ENCODE measurements around the gene WSCD2. TPM values are rescaled to one million over a fixed set of nuclear protein-coding genes. Genes with fewer than 3 reads are reported as not detected.

Gene WSCD2
- total RNA-seq (2014; rRNA removed; shearing (Covaris generic)), result 2.7 and 3.2 TPM in 2 replicates

DNA sequence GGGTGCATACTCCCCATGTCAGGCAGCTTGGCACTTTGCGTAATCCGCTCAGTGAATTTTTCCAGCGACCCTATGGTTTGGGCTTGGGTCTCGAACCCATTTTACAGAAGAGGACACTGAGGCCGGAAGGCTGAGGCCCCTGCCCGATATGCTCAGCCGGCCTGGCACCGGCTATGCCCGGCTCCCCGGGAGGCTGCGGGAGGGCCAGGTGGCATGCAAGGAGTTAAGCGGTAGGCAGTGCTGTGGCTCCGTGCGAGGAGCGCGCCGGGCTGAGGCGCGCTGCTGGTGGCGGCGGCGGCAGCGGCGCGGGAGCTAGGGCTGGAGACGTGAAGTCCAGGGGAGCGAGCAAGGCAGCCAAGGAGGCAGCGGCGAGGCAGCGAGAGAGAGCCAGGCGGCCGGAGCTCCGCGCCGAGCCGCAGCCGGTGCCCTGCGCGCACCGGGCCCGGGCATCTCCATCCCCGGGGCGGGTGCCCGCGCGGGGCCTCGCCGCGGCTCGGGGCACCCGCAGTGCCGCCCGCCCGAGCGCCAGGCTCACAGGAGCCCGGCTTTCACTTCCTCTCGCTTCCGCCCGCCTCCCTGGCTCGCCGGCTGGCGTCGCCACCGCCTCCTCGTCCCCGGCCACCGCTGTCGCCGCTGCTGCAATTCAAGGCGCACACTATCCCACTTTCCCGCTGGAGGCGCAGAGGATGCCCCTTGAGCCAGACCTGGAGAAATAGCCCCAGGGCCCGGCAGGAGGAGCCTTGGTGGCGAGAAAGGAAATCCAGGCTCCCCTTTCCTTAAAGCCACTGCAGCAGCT lies at the start of gene WSCD2:
WSCD2 (plus strand) TSS at position 272 of the 796 bp plus-strand sequence. CDS start 66,545 bp downstream, outside the sequence.
- DNase-seq (ENCODE audit: low spot score), result peak; percentile 76

DNA sequence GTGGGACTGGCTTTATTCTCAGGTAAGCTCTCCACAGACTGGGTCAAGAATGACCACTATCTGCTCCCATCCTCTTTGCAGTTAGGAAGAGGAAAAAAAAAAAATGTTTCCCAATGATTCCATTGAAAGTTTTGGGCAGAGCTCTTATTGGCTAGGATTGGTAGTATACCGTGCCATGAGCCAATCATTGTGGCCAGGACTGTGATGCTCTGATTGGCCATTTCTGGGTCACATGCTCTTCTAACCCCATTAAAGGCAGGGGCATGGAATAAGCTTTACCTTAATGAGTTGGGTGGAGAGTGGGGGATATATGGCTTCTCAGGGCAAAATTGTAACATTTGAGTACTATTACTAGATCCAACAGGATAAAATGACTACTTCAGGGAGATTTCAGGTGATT lies 49.4 kb upstream of the WSCD2 start:
- DNase-seq (ENCODE audit: low spot score), result no peak

DNA sequence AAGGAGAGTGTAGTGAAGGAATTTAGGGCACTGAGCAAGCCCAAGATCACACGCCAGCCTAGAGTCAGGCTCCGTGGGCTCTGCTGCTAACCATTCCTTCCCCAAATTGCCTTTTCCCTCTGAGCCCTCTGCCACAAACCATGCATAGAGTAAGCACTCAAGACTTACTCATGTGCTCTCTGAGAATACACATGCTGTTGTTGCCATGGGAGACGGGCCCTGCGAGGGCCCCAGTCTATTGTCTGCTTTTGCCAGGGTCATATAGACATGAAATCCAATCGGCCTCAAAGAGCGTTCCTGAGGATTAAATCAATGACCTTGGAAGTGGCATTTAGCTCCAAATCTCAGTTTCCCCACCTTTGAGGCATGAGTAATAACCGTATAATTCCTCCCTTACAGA lies 48.7 kb upstream of the WSCD2 start:
- DNase-seq (ENCODE audit: low spot score), result no peak

DNA sequence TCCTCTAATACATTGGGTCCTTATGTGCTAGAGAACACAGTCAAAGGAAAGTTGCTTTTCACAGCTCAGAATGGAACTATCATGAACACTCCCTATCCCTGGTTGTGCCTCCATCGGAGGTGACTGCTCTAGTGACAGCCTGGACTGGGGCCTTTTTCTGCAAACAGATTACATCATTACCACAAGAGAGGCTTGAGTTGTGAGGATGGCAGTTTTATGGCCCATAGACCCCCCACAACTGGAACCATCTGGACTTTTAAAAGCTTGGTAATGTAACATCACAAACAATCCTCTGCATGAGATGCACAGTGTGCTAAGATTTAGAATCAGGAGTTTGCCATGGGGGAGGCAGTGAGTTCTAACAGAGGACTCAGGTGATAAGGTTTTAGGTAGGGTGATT lies 46.6 kb upstream of the WSCD2 start:
- no peak for DNase-seq (ENCODE audit: low spot score)

DNA sequence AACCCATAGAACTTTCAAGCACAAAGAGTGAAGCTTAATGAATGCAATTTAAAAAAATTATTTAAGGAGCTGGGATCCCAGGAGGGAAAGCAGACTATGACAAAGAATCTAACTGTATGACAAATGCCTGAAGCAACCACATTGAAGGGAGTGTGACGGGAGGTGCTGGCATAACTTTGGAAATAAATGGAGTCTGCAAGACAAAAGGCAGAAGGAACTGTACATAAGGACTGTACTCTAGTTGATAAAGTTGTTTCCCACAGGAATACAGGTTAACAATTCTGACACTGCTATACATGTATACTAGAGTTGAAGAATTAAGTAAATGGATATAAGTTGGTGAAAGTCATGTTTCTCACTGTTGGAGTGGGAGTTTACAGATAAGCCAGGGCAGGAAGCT lies 41.2 kb upstream of the WSCD2 start:
- no peak for DNase-seq (ENCODE audit: low spot score)

DNA sequence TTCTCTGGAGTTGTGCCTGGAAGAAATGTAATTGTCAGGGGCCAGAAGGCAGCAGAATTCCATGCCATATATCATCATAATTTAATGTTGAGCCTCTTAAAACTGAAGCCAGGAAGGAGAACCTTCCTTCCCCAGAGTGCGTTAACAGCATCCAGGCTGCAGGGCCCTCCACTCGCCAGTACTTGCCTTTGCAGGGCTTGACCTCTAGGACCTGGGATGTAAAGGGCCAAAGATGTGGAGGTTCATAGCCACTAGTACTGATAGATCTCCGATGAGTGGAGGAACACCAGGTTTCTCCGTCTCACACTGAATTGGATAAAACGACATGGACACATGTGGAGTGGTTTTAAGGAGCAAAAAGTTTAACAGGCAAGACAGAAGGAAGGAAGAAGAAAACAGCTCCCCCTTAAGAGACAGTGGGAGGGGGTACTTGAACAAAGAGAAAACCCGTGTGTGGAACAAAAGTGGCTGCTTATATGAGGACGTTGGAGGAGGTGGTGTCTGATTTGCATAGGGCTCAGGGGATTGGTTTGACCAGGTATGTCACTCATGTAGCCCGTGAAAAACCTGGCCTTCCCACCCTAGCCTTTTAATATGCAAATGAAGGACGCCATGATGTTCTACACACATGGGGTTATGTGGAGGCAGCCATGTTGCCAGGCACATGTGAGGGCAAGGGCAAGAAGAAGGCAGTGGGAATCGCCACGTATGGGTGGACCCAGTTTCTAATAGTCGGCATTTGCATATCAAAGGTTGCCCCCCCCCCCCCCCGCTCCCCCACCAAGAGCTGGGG lies 38.8 kb upstream of the WSCD2 start:
- DNase-seq (ENCODE audit: low spot score), result no peak

DNA sequence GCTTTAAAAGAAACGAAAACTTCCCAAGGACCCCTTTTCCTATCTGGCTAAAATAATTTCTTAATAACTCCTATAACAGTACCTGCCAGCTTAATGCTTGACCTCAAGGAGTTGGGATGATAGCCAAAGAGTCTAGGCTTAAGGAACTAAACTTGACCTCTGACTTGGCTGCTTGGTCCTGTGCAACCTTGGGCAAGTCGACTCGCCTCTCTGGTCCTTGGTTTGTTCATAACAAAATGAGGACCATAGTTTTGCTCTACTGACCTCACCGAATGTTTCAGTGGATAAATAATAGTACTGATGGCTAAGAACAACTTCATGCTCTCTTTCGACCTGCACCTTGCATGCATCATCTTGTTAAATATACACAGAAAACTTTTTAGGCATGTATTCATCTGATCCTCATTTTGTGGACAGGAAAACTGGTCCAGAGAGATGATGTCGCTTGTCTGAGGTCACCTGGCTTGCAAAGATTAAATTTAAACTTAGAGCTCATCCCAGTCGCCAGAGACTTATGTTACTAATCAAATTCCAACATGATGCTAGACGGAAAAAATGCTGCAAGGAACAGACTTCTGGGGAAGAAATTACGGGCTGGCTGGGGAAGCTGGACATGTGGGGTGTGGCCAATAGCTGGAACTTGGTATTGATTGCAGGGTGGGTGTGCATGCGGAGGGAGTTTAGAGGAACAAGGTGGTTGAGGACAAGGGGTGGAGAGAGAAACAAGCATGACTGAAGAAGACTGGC lies 38.0 kb upstream of the WSCD2 start:
- DNase-seq (ENCODE audit: low spot score), result no peak

DNA sequence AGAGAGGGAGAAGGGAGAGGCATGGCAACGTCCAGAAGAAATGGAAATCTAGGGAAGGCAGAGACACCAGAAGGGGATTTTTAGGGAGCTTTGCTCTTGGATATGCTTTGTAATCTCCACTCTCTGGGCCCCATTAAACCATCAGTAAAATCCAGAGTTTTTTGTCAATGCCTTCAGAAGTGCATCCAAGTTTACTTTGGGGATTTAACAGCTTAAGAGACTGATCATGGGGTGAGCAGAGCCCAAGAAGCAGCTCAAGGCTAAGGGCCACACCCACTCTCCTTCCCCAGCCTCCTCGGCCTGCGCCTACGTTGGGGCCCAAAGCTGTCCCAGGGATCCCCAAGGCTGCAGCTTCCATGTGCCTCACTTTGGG lies 37.4 kb upstream of the WSCD2 start:
- no peak for DNase-seq (ENCODE audit: low spot score)

DNA sequence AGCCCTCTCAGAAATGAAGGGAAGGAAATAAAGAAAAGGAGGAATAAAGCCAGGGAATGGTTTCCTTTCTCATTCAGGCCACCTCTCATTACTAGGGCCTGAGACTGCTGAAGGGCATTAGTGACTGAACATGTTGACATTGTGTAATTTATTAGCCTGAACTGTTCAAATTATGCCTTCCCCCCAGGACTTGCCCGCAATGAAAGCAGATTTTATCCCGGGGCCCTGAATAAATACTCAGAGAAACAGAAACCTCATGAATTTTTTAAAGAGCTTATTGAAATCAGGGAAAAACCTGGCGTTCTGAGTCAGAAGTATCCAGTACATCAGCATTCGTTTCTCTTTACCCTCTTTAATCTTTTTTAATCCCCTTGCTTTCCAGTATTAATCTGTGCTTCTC lies 35.9 kb upstream of the WSCD2 start:
- DNase-seq (ENCODE audit: low spot score), result no peak

DNA sequence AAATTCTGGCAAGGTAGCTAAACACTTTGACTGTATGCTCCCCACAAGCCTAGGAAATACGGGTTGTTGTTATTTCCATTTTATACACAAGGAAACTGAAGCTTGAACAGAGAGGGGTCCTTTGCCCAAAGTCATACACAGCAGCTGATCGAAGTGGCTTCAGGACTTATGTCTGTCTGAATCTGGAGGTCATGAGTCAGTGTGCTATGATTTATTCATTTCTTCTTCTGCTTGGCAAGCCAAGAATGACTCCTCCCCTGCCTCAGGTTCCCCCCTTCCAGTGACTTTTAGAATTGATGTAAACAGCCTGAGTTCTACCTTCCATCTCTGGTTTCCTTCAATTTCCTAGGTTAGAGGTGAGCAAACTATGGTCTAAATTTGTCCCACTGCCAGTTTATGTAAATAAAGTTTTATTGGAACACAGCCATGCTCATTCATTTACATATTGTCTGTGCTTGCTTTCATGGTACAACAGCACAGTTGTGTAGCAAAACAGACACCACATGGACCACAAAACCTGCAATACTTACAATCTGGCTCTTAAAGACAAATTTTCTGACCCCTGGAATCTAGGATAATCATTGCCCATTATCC lies 34.9 kb upstream of the WSCD2 start:
- no peak for DNase-seq (ENCODE audit: low spot score)

DNA sequence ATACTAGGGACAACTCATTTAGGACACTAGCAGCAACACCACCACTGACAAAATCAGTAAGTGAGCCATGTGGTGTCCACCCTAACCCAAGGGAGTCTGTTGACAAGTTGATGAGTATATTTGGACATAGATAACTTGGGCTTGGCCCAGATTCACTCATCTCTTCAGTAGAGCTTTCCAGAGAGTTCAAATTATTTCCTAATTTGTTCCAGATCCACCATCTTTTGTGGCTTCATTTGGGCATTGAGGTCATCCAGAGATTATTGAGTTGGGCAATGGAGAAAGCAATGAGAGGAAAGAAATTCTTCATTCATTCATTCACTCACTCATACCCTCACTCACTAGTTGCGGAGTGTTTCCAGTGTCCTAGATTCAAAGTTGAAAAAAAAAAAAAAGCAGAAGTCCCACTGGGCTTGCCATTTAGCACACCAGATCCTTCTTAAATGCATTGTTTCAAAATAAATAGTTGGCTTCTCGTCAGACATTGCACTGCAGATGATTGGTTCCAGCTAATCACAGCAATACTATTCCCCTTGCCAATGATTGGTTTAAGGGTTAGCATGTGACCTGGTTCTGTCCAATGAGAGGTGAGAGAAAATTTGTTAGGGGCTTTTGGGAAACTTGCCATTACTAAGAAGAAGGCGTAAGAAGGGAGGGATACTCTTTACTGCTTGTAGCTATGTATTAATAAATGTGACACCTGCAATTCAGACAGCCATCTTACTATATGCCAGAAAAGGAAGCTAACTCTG lies 31.8 kb upstream of the WSCD2 start:
- no peak for DNase-seq (ENCODE audit: low spot score)

DNA sequence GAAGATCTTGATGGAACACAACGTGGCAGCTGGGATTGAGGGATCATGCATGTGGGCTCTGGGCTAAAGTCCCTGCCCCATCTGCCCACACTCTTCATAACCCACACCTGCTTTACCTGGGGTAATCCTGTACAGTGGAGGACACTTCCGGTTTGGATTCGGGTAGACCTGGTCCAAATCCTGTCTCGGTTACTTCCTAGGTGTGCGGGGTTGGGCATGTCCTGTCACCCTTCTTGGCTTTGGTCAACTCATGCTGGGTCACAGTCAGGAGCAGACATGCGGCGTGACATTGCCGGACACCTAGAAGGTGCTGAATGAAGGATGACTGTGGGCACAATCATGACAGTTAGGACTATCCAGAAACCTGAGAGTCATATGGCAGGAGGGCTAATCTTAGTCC lies 30.7 kb upstream of the WSCD2 start:
- DNase-seq (ENCODE audit: low spot score), result no peak

DNA sequence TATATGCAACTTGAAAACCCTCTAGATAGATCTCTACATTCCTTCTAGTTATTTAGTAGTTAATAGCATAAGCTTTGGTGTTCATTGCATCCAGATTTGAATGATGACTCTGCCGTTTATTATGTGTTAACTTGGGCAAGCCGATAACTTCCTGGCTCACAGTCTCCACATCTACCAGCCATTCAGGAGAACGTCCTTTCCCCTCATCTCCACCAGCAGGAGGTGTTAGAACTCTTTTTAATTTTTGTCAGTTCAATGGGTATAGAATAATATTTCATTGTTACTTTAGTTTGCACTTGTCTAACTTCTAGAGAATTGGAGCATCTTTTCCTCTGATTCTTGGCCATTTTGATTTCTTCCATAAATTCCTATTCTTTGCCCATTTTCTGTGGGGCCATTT lies 30.0 kb upstream of the WSCD2 start:
- no peak for DNase-seq (ENCODE audit: low spot score)

DNA sequence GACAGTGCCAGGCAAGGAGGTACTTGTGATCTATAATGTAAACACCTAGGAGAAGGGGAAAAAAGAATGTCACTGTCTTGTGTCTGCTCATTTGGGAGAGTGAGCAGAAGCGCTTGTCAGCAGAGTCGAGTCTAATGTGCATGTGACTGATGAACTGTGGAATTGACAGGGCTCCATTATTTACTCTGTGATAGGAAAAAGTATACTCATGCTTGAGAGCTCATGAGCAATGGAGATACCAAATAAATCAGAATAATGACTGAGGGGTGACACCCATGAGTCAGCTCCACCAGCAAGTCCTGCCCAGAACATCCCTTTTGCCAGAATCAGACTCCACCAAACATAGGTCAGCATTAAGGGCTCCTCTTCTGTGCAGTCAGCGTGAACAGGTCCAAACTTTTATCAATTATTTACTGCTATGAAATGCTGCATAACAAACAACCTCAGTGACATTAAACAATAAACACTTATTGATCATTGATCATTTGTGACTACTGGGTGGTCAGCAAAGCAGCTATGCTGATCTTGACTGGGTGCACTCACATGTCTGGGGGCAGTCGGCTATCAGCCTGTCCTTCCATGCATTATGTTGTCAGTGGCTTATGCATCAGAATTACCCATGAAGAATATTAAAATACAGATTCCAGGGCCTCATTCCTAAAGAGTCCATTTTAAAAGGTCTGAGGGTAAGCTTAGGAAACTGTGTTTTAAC lies 29.2 kb upstream of the WSCD2 start:
- DNase-seq (ENCODE audit: low spot score), result no peak

DNA sequence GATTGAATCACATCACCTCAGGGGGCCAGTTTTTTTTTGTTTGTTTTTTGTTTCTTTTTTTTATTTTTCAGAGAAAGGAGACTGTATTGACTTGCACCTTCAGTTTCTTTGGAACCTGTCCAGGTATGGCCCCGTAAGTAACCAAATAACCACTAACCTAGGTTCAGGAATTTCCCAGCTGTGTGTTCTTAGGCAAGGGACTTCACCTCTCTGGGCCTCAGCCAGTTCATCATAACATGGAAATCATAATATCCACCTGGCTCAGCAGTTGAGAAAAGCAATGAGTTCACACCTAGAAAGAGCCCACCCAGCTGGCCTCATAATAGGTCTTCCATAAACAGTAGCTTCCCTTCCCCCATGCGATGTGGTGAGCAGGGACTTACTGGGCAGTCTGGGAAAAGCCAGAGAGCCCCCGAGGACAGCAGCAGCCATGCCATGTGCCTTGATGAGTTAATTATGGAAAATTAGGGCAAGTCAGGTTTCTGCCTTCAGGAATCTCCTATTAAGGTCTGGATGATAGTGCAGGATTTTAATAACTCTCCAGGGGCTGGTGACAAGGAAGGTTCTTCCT lies 27.4 kb upstream of the WSCD2 start:
- no peak for DNase-seq (ENCODE audit: low spot score)

DNA sequence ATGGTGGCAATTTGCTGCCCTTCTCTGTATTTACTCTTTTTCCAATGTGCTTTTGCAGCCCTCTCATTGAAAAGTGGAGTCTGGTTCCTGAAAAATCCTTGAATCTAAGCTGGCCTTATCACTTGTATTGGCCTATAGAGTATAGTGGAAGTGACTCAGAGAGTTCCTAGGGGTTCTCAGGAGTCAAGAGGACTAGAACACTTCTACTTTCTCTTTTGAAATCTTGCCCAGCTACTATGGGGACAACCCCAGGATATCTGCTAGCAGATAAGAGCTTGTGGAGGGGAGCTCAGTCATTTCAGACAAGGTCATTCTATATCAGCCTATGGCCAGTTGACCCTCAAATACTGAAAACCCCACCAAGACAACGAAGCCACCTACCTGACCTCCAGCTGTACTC lies 26.7 kb upstream of the WSCD2 start:
- DNase-seq (ENCODE audit: low spot score), result no peak

DNA sequence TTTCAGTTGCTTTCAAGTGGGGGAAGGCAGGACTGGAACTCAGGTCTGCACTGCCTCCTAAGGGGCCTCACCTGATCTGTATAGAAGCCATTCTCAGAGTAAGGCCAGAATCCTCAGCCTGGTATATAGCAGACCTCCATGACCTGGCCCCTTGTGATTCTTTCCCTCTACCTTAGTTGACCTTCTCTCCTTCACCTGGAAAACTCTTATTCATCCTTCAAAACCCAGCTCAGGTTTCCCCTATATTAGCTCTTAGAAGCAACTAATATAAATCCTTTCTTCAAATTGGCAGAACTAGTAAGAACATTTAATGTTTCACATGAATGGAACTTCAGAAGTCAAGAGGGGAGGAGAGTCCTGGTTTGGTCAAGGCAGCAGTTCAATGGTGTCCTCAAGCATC lies 26.0 kb upstream of the WSCD2 start:
- no peak for DNase-seq (ENCODE audit: low spot score)

DNA sequence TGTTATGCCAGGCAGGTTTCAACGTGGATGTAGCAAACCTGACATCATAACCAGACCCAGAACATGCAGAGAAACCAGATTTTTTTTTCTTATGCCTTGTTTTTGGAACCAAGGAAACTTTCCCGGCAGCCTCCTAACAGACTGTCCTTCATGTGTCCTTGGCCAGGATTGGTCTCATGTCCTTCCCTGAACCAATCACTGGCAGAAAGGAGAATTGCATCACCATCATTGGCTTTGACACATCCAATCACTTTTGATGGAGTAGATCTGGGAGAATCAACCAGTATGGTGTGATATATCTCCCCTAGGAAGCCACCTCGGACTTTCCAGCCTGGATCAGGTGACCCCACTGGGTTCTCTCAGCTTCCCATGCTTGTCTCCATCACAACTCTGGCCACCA lies 25.6 kb upstream of the WSCD2 start:
- no peak for DNase-seq (ENCODE audit: low spot score)

DNA sequence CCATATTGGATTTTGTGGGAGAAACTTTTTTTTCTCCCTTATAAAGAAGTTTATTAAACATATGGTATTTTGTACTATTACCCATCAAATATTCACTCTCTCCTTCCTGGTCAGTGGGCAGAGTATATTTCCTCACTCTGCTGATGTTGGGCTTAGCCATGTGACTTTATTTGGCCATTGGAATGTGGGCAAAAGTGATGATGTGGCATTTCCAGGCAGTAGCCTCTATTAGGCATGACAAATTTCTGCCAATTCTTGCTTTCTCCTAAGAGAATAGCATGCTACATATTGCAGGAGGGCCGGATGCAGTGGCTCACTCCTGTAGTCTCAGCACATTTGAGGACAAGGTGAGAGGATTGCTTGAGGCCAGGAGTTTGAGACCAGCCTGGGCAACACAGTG lies 24.4 kb upstream of the WSCD2 start:
- DNase-seq (ENCODE audit: low spot score), result no peak

DNA sequence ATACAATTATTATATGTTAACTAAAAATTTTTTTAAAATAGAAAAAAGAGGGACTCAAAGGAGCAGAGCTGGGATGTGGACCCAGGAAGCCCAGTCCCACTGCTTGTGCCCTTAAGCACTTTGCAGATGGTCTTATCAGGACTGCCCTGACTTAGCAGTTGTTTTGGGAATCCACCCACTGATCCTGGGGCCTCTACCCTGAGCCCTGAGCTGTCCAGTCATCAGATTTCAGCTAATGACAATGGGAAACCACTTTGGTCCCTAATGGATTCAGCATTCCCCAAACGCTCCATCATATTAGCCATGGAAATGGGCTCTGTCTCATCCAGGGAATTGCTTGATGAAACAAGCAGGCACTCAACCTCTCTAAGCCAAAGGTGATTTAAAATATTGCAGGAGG lies 22.5 kb upstream of the WSCD2 start:
- DNase-seq (ENCODE audit: low spot score), result no peak

All from H4 (cell line).